ENCODE data around the gene AGTRAP. TPM values are rescaled to one million over a fixed set of nuclear protein-coding genes. Genes with fewer than 3 reads are reported as not detected.

Gene AGTRAP
- total and polyA plus RNA-seq, 2 experiments from 2014 or later = 34.2 to 71.9 TPM

DNA sequence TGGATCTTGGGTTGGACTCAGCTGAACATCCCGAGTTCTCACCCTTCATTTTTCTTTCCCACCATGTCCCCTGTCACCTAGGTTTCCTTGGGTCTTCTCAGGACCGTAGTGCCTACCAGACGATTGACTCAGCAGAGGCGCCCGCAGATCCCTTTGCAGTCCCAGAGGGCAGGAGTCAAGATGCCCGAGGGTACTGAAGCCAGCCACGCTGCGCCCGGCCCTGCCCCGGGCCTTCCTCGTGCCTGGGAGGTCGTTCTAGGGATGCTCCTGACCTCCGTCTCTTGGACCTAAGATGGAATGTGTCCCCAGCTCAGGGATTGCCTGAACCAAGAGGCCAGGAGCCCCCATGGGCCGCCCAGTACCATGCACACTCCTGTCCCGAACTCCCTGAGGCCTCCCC is 14.1 kb downstream of the AGTRAP start:
- no peak for TF ChIP-seq EZH2 (IDR thresholded peaks at IDR 0.05; ENCODE audit: borderline replicate concordance)
- TF ChIP-seq EZH2phosphoT487 (IDR thresholded peaks at IDR 0.05; ENCODE audit: low read depth, severe bottlenecking, unreplicated experiment) = no peak
- TF ChIP-seq, protein P1, sequence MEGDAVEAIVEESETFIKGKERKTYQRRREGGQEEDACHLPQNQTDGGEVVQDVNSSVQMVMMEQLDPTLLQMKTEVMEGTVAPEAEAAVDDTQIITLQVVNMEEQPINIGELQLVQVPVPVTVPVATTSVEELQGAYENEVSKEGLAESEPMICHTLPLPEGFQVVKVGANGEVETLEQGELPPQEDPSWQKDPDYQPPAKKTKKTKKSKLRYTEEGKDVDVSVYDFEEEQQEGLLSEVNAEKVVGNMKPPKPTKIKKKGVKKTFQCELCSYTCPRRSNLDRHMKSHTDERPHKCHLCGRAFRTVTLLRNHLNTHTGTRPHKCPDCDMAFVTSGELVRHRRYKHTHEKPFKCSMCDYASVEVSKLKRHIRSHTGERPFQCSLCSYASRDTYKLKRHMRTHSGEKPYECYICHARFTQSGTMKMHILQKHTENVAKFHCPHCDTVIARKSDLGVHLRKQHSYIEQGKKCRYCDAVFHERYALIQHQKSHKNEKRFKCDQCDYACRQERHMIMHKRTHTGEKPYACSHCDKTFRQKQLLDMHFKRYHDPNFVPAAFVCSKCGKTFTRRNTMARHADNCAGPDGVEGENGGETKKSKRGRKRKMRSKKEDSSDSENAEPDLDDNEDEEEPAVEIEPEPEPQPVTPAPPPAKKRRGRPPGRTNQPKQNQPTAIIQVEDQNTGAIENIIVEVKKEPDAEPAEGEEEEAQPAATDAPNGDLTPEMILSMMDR (IDR thresholded peaks at IDR 0.05; ENCODE audit: poor library complexity) = no peak
- WGBS (ENCODE audit: low lambda C conversion rate, missing lambda C conversion rate) = 94% methylated on average over 15 of the region's 15 CpGs
- Histone ChIP-seq H3K79me2 (no peaks in the 10 kb centered on the region), H2AFZ (no peak overlapping the region), H4K20me1 (ENCODE audit: insufficient read depth, poor library complexity, severe bottlenecking) (no peaks in the 10 kb centered on the region), H3K9me2 (replicated peaks; ENCODE audit: insufficient read depth) (no peaks in the 10 kb centered on the region), H3K4me3 (no peak overlapping the region), H3K4me2 (no peak overlapping the region), H3K4me1 (ENCODE audit: insufficient read depth) (no peaks in the 10 kb centered on the region), H3K27ac (no peak overlapping the region), H3K27me3 (no peaks in the 10 kb centered on the region), H3K9me3 (ENCODE audit: low read depth) (no peaks in the 10 kb centered on the region), H3K36me3 (replicated peaks; ENCODE audit: insufficient read depth, low read depth) (no peaks in the 10 kb centered on the region)
- no peak for DNase-seq (ENCODE audit: low spot score)

- no peak for DNase-seq (ENCODE audit: low spot score)
- H3K79me2 ChIP-seq = no peaks in the 10 kb centered on the region
- TF ChIP-seq EZH2 (IDR thresholded peaks at IDR 0.05; ENCODE audit: borderline replicate concordance) = no peak
- TF ChIP-seq, protein P1 (IDR thresholded peaks at IDR 0.05; ENCODE audit: poor library complexity) = no peak
- no peak for TF ChIP-seq EZH2phosphoT487 (IDR thresholded peaks at IDR 0.05; ENCODE audit: low read depth, severe bottlenecking, unreplicated experiment)
- no peaks in the 10 kb centered on the region for H3K27me3 ChIP-seq
- H3K36me3 ChIP-seq (replicated peaks; ENCODE audit: insufficient read depth, low read depth) = no peaks in the 10 kb centered on the region
- no peaks in the 10 kb centered on the region for H3K4me1 ChIP-seq (ENCODE audit: insufficient read depth)
- no peak overlapping the region for H2AFZ ChIP-seq
- H3K4me3 ChIP-seq = no peak overlapping the region
- WGBS (ENCODE audit: low lambda C conversion rate, missing lambda C conversion rate) = 94% methylated on average over 9 of the region's 9 CpGs
- no peaks in the 10 kb centered on the region for H3K9me3 ChIP-seq (ENCODE audit: low read depth)
- no peak overlapping the region for H3K27ac ChIP-seq
- H3K4me2 ChIP-seq = no peak overlapping the region
- no peaks in the 10 kb centered on the region for H3K9me2 ChIP-seq (replicated peaks; ENCODE audit: insufficient read depth)
- no peaks in the 10 kb centered on the region for H4K20me1 ChIP-seq (ENCODE audit: insufficient read depth, poor library complexity, severe bottlenecking)
Observed at GRCh38 chr1:11751087-11751486, 15.2 kb downstream of the AGTRAP start.

- TF ChIP-seq EZH2phosphoT487 (IDR thresholded peaks at IDR 0.05; ENCODE audit: low read depth, severe bottlenecking, unreplicated experiment) = no peak
- TF ChIP-seq, protein P1 (IDR thresholded peaks at IDR 0.05; ENCODE audit: poor library complexity) = no peak
- no peak for TF ChIP-seq EZH2 (IDR thresholded peaks at IDR 0.05; ENCODE audit: borderline replicate concordance)
- WGBS (ENCODE audit: low lambda C conversion rate, missing lambda C conversion rate) = 69% methylated on average over 16 of the region's 17 CpGs
Observed at GRCh38 chr1:11752359-11753088, 16.6 kb downstream of the AGTRAP start.

More at GRCh38 chr1:11752359-11753088, 16.6 kb downstream of the AGTRAP start:
- no peaks in the 10 kb centered on the region for H3K79me2 ChIP-seq
- no peaks in the 10 kb centered on the region for H3K9me2 ChIP-seq (replicated peaks; ENCODE audit: insufficient read depth)
- no peaks in the 10 kb centered on the region for H3K27me3 ChIP-seq
- no peaks in the 10 kb centered on the region for H3K4me1 ChIP-seq (ENCODE audit: insufficient read depth)
- H3K27ac ChIP-seq = no peak overlapping the region
- no peak for DNase-seq (ENCODE audit: low spot score)
- no peaks in the 10 kb centered on the region for H3K36me3 ChIP-seq (replicated peaks; ENCODE audit: insufficient read depth, low read depth)
- H2AFZ ChIP-seq = no peak overlapping the region
- H4K20me1 ChIP-seq (ENCODE audit: insufficient read depth, poor library complexity, severe bottlenecking) = no peaks in the 10 kb centered on the region
- no peak overlapping the region for H3K4me2 ChIP-seq
- H3K4me3 ChIP-seq = no peak overlapping the region
- H3K9me3 ChIP-seq (ENCODE audit: low read depth) = no peaks in the 10 kb centered on the region

All from hepatocyte (in vitro differentiated cells).